LNCAP (cell line): ENCODE data around the gene YES1.
A peak's percentile ranks its signal among the peaks of the same experiment; 100 is the strongest.

Experiments
- CTCF ChIP-seq: fragments of 450-650 bp; IDR thresholded peaks from 2 replicates; pipeline ENCODE4 v1.5.1; 2017; ENCODE audit warnings: mild to moderate bottlenecking

The YES1 gene

GRCh38 chr18:730120-730519 is 81.9 kb downstream of the YES1 start:
- TF ChIP-seq CTCF: 0 out of 2 replicates have a peak, but pooled peaks have one; percentile 20

GRCh38 chr18:725646-726045 is 86.4 kb downstream of the YES1 start:
- no peak for TF ChIP-seq CTCF

GRCh38 chr18:723541-724080 is 88.4 kb downstream of the YES1 start:
- TF ChIP-seq CTCF: no peak

GRCh38 chr18:717003-717402 is 95.0 kb downstream of the YES1 start:
- no peak for TF ChIP-seq CTCF

GRCh38 chr18:715626-716025 is 96.4 kb downstream of the YES1 start:
- no peak for TF ChIP-seq CTCF

- no peak for TF ChIP-seq CTCF
Measured at GRCh38 chr18:713135-713490, 98.9 kb downstream of the YES1 start.

- TF ChIP-seq CTCF: peak; percentile 95
Measured at GRCh38 chr18:712401-713134, 99.5 kb downstream of the YES1 start, which contains the start of gene ENOSF1. Gene ENOSF1, minus strand, starts transcription at chr18:712630. Its CDS starts 43 bp downstream, at chr18:712587.
